GM04503 (cell line): ENCODE data around the gene GNB1.

Experiments used
- DNase-seq: peaks from one replicate; pipeline ENCODE4 v3.0.0-alpha.2; 2012; ENCODE audit warnings: low read depth

Gene GNB1

GRCh38 chr1:1910033-1910465, 19.2 kb upstream of the GNB1 start:
- DNase-seq: no peak

DNA sequence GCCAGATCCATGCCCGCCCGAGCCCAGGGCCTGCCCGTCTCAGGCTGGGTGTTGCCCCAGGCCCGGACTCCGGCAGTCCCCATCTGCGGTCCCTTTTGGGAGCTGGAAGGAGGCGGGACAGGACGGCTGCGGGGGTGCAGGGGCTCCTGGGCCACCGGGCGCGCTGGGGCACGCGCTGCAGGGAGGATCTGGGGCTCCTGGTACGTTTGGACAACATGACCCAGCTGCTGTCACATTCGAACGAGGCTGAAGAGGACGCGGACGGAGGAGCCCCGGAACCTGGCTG, 17.6 kb upstream of the GNB1 start:
- no peak for DNase-seq

GRCh38 chr1:1907098-1907736, 16.3 kb upstream of the GNB1 start:
- no peak for DNase-seq

DNA sequence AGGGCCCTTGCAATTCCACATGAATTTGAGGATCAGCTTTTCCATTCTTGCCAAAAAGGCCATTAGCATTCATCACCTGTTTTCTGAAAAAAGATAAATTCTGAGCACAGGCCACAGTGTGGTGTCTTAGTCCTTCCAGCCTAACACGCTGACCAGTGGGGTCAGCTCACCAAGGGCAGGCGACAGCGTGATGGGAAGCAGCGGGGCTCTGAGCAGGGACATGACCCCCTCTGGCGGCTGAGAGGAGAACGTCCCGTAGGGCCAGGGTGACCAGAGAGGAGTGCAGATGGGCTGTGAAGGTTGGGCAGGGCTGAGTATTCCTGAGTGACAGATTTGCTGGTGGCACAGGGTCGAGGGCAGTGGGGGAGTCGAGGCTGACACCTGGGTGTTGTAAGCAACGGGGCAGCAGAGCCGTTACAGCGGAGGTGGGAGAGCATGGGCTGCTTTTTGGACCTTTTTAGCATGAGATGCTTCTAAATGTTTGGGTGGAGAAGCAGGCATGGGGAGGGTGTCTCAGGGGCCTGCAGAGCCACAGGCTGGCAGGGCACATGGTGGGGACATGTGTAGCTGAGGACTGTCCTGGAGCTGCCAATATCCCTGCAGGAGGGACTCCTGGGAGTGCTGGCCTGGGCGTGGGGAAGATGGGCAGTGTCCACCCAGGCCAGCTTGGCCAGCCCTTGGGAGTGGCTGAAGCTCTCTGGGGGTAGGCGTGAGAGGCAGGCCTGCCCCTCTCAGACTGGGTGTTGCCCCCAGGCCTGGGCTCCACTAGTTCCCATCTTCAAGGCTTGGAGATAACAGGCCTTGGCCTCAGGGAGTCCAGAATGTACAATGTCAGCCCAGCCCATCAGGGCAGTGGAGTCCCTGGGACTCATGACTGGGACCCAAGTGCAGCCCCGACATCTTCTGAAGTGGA, 15.6 kb upstream of the GNB1 start:
- DNase-seq: no peak

- no peak for DNase-seq
These were observed 12.3 kb upstream of the GNB1 start for GRCh38 chr1:1903224-1903623.

GRCh38 chr1:1901641-1902294, 10.9 kb upstream of the GNB1 start:
- DNase-seq: no peak

- DNase-seq: no peak
These were observed 10.2 kb upstream of the GNB1 start for GRCh38 chr1:1900883-1901640.

DNA sequence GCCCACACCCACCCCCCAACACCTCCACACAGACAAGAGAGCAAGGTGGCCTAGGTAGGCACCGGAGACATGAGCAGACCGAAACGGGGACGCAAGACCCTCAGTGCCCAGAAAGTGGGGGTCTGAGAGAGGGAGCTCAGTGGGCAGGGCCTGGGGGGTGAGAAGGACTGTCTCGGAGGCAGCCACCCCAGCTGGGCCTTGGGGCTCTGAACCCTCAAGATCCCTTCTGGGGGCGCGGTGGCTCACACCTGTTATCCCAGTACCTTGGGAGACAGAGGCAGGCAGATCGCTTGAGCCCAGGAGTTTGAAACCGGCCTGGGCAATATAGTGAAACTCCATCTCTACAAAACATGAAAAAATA, 9.1 kb upstream of the GNB1 start:
- DNase-seq: no peak

DNA sequence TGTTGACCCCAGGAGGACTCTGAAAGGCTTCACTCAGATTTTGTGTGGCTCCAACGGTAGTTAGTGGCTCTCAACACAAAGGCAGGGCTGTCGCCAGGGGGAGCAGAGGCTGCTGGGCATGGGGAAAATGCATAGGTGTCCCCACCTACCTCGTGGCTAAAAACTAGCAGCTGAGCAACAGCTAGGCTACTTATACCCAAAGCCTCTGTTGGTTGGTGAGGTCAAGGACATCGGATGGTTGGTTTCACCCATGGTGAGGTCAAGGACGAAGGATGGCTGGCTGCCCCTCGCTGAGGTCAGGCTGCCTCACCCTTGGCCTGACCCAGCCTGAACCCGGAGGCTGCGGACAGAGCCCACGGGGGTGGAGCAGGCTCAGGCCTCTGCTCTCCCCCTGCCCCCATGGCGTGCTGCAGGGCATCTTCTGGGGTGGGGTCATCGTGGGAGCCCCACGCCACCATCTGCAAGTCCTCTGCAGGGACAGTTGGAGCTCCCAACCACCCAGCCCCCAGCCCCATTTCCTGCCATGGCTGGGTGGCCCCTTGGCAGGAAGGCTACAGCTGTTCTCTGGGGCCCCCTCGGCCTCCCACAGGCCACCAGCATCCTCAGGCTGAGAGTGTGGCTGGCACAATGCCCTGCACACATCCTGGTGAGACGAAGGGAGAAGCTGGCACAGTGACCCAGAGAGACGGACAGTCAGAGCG, 8.5 kb upstream of the GNB1 start:
- no peak for DNase-seq

GRCh38 chr1:1898246-1898933, 7.5 kb upstream of the GNB1 start:
- no peak for DNase-seq

GRCh38 chr1:1895456-1896336, 4.8 kb upstream of the GNB1 start:
- no peak for DNase-seq

GRCh38 chr1:1895060-1895418, 4.2 kb upstream of the GNB1 start:
- no peak for DNase-seq

- no peak for DNase-seq
These were observed 3.6 kb upstream of the GNB1 start for GRCh38 chr1:1894354-1895059.

DNA sequence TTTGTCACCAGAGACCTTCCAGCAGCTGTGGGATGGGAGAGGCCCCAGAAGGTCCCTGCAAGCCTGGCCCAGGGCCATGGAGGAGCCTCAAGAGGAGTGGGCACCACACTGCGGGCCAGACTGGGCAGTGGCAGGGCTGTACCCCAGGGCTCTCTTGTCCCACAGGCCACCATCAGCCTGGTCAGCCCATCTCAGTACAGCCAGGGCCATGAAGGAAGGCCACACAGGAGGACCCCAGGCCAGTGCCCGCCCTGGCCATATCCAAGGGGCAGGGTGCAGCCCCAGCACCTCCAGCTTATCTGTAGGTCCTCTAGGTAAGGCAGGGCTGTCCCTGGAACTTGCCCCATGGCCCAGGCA, 3.1 kb upstream of the GNB1 start:
- DNase-seq: no peak

DNA sequence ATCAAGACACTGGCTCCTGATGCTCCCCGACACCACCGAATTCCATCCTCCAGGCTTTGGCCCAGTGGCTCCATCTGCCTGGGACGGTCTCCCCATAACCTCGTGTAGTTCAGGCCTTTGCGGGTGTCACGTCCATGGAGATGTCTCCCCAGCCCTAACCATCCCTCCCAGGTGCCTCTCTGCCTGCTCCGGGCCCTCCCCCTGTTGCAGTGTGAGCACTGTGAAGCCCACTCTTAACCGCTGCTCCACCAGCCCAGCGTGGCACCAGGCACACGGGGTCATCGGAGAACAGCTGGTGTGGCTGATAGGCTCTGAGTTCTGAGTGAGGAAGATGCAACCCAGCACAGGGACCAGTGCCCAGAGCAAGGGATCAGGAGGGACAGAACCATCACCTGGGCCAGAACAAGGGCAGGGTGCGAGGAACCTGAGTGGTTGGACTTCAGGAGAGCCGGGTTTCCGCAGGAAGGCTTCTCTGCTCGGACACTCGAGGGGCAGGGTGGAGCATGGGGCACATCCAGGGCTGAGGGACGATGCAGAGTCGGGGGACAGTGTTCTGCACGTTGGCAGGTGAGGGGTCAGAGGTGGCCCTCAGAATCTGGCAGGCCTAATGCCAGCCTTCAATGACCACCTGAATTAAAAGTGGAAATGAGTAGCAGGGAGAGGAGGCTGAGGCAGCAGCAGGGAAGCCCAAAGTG, 2.6 kb upstream of the GNB1 start:
- DNase-seq: no peak

DNA sequence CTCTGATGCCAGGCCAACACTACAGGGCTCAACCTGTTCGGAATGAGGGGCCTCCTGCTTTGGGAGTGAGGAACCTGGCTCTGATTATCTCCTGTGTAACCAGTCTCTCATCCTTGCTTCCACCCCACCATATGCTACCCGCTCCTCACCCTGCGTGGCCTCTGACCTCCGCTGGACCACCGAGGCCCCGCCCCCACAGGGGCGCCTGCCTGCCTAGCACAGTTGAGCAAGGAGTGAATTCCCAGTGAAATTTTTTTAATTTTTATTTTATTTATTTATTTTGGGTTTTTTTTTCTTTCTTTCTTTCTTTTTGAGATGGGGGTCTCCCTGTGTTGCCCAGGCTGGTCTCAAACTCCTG, 1.9 kb upstream of the GNB1 start:
- no peak for DNase-seq

- no peak for DNase-seq
These were observed 1.3 kb upstream of the GNB1 start for GRCh38 chr1:1892079-1892762.

- no peak for DNase-seq
These were observed 627 bp upstream of the GNB1 start for GRCh38 chr1:1891349-1892078.
